Left colon (tissue), 2 donors: ENCODE measurements around the gene IFNGR1. TPM values are rescaled to one million over a fixed set of nuclear protein-coding genes. Genes with fewer than 3 reads are reported as not detected.
"Not testable (repeated sequence)": the region's sequence is repeated elsewhere in the genome, so short reads cannot be mapped to it uniquely, and the experiment has no call there.

Experiments used
- ATAC-seq: fragments of 200-7000 bp; cut with Tn5 transposase; one replicate; pipeline ENCODE4 v1.9.1; 2020; ENCODE audit warnings: mild to moderate bottlenecking, moderate library complexity
- DNase-seq, 2 donors: peaks; one replicate each; pipeline ENCODE4 v3.0.0-alpha.2; 2020
- intact Hi-C, 2 donors: fragments of 100-400 bp; cut with DNase I in 1 of 2; cut with micrococcal nuclease in 1 of 2; formaldehyde crosslinking; loops; one replicate each; pipeline versions ENCODE4 v1.11.2 to v1.14.0; 2022; cut with DNase I, micrococcal nuclease
- total RNA-seq, 2 donors: library from RNA; stranded (reverse); fragmentation: NEBNext Ultra II Directional; extraction: Animal tissue kit (Norgen Biotek cat#: 25700); gene quantifications; one replicate each; pipeline ENCODE4 v1.2.1, GENCODE V29; 2021
- donor health status: DM: no; HTN: no; CAD: no.
- donor health status: DM: yes; HTN: yes; CAD: no.

IFNGR1 gene
- total RNA-seq, 2 donors from 2014 or later, result 77.2 to 106 TPM

DNA sequence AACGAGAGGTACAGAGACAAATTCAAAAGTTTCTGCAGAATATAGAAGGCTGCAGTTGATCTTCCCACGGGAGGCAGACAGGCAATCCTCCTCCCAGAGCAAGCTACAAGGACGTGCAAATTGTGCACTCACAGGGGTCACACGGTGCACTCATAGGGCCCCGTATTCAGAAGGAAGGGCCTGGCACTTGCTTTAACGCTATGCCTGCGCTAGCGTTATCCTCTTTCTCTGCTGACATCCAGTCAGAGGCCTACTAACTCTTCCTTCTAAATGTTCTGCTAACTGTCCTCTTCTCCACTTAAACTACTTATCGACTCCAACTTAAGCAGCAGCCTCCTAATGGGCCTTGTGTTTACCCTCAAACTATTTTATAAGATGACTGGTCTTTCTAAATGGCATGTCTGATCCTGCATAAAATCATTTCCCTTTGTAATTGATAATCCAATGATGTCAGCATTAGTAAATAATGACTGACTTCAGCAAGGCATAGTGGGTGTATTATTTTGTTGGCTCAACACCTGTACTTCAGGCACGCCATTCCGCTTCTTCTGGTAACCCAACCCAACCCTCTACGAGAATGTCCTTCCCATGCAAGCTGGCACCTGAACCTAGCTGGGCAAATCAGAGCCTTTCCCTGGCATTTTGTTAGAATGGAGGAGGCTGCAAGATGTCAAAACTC, 2.2 kb downstream of the IFNGR1 start:
- DNase-seq, result no peak
- no peak for ATAC-seq
- intact Hi-C loops, result no loop called here

DNA sequence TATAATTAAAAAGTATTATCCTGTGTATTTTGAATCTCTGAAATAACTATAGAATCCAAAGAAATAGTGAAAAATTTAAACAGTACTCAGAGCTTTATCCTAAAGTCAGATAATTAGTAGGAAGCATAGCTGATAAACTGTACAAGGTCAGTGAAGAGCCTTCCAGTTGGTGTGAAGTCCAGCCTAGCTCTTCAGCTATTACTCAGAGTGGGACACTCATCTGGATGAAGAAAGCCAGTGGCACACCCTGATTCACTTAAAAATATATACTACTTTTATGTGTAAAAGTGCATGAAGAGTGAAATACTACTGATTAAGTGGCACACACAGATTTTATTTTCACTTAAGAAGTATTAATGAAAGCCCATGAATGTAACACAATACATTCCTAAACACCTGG, 3.1 kb downstream of the IFNGR1 start:
- no peak for DNase-seq
- intact Hi-C loops, result no loop called here
- ATAC-seq, result no peak

DNA sequence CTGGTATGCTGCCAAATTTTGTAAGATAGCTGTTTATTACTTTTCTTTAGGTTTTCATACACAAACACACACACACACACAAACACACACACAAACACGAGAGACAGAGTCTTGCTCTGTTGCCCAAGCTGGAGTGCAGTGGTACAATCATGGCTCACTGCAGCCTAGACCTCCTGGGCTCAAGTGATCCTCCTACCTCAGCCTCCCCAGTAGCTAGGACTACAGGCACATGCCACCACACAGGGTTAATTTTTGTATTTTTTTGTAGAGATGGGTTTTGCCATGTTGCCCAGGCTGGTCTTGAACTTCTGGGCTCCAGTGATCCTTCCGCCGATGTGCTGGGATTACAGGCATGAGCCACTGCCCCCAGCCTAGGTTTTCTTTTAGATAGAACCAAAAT, 3.6 kb downstream of the IFNGR1 start:
- DNase-seq, intact Hi-C loops, ATAC-seq: not testable (repeated sequence)

DNA sequence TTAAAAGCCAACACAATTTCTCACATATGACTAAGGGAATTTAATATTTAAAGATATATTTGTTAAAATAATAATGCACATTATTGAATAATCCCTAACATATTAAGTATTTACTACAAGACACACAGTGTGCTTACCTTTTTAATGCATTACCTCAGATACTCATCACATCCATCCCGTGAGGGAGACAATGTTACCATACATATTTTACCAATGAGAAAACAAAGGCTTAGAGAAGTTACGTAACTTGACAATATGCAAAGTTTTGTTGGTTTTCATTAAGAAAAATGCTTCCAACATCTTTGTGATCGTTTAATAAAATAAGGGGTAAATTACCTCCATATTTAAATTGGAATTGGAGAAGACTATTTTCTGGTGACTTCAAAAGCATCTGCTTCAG, 4.3 kb downstream of the IFNGR1 start:
- DNase-seq (no peak), ATAC-seq (no peak)
- intact Hi-C loops, result no loop called here

DNA sequence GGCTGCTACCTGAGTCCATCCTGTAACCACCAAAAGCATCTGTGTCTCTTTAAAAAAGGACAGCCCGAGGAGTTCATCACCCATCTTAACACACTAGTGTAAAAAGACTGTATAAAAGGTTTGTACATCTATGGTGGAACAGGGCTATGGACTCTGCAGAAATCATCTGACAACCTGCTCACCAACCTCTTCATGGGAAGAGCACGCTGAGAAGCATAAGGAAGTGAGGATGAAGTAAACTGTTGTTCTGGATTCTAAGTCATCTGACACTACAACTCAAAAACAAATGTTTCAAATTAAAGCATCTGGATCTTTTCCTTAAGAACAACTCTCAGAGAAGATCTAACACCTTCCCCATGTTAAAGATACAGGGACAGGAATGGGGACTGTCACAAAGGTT, 5.4 kb downstream of the IFNGR1 start:
- ATAC-seq (no peak), DNase-seq (no peak)
- intact Hi-C loops, result no loop called here

DNA sequence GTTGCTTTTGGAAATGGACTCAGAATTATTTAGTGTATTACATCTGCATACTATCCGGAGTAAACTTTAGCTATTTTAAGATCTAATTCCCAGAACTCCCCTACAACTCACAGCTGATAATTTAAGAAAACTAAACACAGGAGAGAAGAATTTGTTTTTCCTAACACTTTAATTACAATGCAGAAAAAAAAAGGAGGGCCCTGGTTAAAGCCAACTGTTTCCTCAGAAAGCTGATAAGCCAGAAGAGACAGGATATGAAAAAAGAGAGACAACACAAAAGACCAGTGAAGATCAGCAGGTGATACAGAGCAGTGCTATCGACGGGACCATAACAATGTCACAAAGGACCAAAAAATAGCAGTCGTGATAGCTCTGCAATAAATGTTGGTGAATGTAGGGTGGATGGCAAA, 5.8 kb downstream of the IFNGR1 start:
- intact Hi-C loops, result no loop called here
- DNase-seq (no peak), ATAC-seq (no peak)

DNA sequence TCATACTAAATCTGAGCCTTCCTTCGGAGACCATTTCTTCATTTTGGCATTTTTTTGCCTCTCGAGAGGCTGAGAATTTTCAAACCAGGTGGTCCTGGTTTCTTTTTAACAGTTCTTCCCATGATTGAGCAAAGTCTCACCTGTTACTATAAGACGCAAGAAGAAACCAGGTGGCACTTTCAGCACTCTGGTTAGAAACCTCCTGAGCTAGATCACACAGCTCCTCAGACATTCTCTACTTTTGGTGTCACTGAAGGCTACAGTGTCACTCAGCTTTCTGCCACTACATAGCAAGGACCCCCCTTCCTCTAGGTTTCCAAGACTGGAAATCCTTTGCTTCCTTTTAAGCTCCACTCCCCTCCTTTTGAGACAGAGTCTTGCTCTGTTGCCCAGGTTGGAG, 7.3 kb downstream of the IFNGR1 start:
- ATAC-seq (no peak), DNase-seq (no peak)
- intact Hi-C loops, result no loop called here

DNA sequence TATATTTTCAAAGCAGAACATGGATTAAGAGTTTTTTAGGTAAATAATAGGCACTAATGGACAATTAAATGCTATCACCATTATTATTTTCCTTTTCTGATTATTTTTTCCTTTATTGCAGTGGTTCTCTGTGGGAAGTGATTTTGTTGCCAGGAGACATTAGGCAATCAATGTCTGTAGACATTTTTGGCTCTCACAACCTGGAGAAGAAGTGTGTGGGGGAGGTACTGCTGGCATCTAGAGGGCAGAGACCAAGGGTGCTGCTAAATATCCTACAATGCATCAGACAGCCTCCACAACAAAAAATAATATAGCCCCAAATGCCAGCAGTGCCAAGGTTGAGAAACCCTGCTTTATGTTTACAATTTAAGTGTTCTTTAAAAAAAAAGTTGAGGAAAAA, 8.3 kb downstream of the IFNGR1 start:
- DNase-seq (no peak), ATAC-seq (no peak)
- intact Hi-C loops, result no loop called here

DNA sequence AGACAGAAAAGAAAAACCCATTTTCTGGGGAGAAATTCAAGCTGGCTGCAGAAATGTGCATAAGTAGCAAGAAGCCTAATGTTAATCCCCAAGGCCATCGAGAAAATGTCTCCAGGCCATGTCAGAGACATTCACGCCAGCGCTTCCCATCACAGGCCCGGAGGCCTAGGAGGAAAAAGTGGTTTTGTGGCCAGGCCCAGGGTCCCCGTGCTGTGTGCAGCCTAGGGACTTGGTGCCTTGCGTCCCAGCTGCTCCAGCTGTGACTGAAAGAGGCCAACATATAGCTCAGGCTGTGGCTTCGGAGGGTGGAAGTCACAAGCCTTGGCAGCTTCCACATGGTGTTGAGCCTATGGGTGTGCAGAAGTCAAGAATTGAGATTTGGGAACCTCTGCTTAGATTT, 10.9 kb downstream of the IFNGR1 start:
- no peak for ATAC-seq
- intact Hi-C loops, result no loop called here
- DNase-seq, result no peak

DNA sequence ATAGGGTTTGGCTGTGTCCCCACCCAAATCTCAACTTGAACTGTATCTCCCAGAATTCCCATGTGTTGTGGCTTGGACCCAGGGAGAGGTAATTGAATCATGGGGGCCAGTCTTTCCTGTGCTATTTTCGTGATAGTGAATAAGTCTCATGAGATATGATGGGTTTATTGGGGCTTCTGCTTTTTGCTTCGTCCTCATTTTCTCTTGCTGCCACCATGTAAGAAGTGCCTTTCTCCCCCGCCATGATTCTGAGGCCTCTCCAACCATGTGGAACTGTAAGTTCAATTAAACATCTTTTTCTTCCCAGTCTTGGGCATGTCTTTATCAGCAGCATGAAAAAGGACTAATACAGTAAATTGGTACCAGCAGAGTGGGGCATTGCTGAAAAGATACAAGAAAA, 11.7 kb downstream of the IFNGR1 start:
- DNase-seq, ATAC-seq, intact Hi-C loops: not testable (repeated sequence)

DNA sequence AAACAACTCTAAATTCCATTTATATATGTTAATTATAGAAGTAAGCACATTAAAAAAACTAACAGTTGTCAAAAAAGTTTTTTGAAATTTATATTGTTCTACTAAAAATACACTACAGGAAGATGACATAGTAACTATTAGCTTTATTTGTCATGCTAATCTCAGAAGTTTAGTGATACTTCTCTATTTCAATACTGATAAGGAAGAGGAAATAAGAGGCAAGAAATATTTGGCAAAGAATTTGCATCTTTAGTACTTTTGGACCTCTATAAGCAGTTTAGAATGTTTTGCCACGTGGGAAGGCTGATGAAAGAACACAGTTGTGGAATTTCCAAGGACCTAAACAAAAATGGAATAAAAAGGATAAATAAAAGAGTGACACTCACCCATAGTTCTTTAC, 12.6 kb downstream of the IFNGR1 start:
- ATAC-seq (no peak), DNase-seq (no peak)
- intact Hi-C loops, result no loop called here

DNA sequence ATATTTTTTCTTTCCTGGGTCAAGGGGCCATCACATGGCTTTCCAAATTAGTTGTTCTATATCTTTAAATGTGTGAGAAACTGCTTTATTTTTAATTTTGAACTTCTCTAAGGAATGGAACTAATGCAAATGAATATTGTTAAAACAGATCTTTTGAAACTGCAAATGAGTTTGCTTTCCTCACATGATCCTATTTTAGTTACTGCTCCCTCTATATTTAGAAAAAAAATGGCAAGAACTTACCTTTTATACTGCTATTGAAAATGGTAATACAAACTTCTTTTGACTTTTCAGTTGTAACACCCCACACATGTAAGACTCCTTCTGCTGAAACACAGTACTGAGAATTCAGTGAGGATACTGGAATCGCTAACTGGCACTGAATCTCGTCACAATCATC, 15.9 kb downstream of the IFNGR1 start:
- intact Hi-C loops, result no loop called here
- no peak for DNase-seq
- no peak for ATAC-seq

DNA sequence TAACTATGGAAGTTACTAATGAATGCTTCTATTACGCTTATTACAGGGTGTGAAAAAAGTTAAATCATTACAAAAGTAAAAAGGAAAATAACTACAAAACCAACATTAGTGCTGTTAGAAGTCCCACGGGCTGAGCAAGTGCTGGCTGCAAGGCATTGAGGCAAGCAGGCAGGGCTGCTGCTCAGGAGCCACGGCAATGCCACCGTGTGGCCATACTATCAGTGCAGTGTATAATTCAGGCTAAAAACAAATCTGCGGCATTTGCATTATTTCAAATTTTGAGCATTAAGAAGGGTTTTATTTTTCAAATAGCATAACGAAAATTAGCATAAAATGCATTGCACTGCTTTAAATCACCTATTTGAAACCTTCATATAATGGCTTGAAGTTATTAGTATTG, 17.1 kb downstream of the IFNGR1 start:
- ATAC-seq, result no peak
- DNase-seq, result no peak
- intact Hi-C loops, result no loop called here

DNA sequence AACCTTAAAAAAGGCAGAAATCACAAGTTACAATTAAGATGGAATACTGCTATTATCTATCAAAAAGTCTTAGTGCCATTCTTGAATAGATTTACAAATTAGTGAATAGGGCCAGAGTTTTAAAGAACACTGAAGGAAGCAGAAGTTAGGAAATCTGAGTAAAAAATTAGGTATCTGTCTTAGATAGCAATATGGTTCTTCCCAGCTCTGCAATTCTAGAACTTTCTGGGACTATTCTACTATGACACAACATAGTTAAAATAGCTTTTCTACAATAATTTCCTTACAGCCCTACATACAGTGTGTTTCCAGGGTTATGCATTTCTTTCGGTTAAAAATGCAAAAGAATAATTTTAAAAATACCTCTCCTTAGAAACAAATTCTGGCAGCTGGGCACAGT, 18.2 kb downstream of the IFNGR1 start:
- no peak for ATAC-seq
- no peak for DNase-seq
- intact Hi-C loops, result no loop called here

DNA sequence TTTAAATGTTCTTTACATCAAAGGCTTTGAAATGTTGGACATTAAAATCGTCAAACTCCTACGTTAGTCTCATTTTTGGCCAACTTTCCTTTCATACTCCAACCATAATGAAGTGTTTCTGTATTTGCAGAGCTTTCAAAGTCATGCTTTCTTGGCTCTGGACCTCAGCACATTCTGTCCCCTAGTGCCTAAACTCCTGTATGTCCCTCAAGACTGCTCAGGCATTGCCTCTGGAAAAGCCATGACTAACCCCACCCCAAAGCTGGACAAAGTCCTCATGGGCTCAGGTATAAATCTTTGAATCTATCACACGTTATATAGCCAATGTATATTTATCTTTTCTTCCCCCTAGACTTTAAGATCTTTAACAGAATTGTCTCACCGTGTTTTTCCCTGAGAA, 18.9 kb downstream of the IFNGR1 start:
- DNase-seq, result no peak
- intact Hi-C loops, result no loop called here
- peak; percentile 90 for ATAC-seq

DNA sequence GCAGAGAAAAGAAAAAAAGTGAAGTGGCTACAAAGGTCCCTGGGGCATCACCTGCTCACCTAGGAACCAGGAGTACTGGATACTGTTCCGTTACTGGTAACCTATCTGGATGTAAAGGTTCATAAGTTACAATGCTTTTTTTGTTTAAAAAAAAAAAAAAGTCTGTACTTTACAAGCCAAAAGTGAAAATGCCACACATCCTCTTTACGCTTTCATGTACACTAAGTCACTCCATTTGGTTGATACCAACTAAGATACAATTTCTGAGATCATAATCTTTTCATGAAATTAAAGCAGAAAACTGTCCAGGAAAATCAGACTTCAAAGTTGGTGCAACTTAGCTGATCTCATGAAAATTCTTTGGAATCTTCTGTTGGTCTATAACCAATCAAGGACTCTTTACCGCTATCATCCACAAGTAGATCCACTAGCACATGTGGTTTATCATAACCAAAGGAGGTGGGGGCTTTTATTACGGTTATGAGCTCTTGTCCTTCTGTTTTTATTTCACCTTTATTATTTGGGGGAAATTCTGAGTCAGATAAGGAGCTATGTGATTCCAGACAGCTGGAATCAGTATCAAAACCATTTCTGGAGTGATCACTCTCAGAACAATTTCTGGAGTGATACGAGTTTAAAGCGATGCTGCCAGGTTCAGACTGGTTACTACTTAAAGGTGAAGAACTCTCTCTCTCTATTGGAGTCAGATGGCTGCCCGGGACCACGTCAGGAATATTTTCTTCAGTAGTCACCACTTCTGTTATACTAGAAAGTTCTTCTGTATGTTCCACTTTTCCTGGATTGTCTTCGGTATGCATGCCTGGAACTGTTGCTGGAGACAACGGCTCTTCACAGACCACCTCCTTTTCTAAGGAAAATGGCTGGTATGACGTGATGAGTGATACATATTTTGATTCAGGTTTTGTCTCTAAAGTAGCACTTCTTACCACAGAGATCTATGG, 21.2 kb downstream of the IFNGR1 start:
- ATAC-seq (no peak), DNase-seq (no peak)
- intact Hi-C loops, result no loop called here

DNA sequence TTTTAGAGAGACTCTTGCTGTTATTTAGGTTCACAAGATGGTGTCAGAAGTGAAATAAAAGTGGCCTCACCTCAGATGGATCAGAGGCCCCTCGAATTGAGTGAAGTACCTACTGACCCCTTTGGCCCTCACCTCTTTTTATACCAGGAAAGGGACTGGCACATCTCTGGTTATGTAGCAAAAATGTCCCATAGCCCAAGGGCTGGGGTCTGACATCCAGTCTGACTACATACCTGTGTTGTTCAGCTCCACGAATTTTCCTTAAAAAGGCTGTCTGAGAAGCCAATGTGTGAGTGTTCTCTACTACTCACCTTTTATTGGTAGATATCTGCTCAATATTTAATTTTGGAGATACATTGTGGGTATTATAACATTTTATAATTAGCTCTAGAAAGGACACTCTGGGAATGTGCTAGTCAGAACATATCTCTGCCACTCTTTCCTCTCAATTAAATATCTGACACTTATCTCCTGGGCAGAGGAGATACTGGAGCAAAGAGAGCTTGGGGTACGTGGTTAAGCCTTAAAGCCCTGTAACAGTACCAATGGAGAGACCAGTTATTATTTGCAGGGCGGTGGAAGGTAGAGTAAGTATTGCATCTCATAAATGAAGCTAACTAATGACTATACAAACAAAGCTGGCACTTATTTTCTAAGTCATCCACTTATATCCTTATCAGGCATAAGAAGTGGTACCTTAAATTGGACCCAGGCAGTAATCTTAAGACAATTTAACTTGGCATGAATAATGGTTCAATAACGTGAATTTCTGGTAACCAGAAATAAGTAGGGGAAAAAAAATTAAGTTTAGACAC, 25.7 kb downstream of the IFNGR1 start:
- DNase-seq, result no peak
- no peak for ATAC-seq
- intact Hi-C loops, result no loop called here

DNA sequence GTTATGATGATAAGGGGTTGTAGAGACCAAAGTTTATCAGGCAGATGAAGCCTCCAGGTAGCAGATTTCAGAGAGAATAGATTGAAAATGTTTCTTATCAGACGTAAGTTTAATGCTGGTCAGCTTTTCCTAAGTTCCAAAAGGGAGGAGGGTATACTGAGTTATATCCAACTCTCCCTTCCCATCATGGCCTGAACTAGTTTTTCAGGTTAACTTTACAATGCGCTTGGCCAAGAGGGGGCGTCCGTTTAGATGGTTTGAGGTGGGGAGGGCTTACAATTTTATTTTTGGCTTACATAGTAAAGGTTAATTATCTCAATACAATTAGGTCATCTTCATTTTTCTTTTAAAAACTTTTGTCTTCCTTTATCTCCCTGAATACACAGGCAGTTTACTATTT, 26.4 kb downstream of the IFNGR1 start:
- no peak for ATAC-seq
- intact Hi-C loops, result no loop called here

DNA sequence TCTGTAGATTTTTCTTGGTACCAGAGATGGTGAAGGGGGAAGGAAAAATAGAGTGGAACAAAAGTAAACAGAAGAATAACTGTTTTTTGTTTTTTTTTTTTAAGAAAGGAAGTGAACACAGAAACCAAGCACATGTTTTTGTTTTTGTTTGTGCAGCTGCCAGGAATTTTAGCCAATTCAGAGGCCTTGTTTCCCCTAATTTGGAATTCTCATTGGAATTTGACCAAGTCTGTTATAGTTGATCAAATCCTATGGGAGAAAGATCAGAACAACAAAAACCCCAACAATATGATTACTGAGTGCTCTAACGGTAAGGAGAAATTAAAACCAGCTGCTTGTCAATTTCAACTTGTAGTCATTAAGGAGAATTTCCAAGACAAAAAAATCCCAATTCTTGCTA, 27.5 kb downstream of the IFNGR1 start:
- intact Hi-C loops, result no loop called here
- ATAC-seq (no peak), DNase-seq (no peak)

More for the DNA sequence above, 26.4 kb downstream of the IFNGR1 start:
- DNase-seq, result no peak

DNA sequence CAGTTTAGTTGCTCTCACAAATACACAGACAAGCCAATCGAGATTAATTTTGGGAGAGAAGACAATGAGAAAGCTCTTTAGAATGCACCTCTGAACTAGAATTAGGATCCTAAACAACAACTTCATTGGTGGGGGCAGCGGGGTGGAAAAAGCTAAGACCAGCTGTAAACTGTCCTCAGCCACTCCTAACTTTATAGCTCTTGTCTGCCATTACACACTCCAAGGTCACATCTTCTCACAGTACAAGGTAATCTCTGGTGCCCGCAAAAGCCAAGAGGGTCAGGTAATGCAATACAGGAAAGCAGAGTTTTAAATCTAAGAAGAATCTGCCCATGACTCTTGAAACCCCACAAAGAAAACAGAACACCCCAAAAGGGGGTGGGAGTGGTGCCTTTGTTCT, 27.9 kb downstream of the IFNGR1 start:
- intact Hi-C loops, result no loop called here
- ATAC-seq (peak; percentile 73), DNase-seq (no peak)
